ENCODE measurements around the gene PTH1R. TPM values are rescaled to one million over a fixed set of nuclear protein-coding genes. Genes with fewer than 3 reads are reported as not detected.

PTH1R gene
- total RNA-seq, 1 donor from 2014 or later, result 24.6 TPM

- ATAC-seq (no peak), DNase-seq (ENCODE audit: low spot score) (no peak)
These were observed 20.4 kb downstream of the PTH1R start for GRCh38 chr3:46897829-46898320.

DNA sequence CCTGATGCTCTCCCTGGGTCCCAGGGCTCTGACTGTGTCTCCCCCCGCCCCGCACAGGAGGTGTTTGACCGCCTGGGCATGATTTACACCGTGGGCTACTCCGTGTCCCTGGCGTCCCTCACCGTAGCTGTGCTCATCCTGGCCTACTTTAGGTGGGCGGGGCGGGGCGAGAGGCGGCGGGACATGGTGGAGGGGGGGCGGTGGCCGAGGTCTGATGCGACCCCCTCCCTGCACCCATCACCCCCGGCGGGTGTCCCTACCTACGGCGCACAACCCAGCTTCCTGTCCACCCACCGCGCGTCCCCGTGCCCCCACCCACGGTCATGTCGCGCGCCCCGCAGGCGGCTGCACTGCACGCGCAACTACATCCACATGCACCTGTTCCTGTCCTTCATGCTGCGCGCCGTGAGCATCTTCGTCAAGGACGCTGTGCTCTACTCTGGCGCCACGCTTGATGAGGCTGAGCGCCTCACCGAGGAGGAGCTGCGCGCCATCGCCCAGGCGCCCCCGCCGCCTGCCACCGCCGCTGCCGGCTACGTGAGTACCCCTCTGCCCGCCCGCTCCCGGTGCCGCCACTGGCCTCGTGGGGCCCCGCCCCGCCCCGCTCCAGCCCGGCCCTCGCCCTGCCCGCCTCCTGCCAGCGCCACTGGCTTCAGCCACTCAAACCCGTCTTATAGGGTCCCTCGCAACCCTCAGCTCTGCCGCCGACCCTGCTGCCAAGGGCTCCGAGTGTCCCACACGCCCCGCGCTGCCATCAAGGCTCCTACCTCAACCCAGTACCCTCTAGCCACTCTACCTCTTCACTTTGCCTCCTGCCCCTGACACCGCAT lies 21.0 kb downstream of the PTH1R start:
- DNase-seq (ENCODE audit: low spot score) (no peak), ATAC-seq (no peak)

- DNase-seq (ENCODE audit: low spot score) (no peak), ATAC-seq (no peak)
These were observed 21.9 kb downstream of the PTH1R start for GRCh38 chr3:46899151-46900006.

DNA sequence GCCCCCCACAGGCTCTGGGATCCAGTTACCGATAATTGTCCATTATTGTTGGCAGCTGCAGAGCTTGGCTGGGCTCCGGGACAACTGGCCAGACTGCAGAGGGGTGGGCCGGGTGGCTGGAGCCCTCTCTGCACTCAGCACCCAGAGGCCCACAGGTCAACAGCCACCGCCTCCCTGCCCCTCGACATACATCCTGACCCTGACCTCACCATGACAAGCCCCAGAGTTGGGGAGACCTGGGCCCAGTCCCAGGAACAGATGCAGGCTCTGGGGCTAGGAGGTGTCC lies 22.4 kb downstream of the PTH1R start:
- DNase-seq (ENCODE audit: low spot score), result no peak
- ATAC-seq, result no peak

- no peak for DNase-seq (ENCODE audit: low spot score)
- ATAC-seq, result no peak
These were observed 22.8 kb downstream of the PTH1R start for GRCh38 chr3:46900356-46900755.

DNA sequence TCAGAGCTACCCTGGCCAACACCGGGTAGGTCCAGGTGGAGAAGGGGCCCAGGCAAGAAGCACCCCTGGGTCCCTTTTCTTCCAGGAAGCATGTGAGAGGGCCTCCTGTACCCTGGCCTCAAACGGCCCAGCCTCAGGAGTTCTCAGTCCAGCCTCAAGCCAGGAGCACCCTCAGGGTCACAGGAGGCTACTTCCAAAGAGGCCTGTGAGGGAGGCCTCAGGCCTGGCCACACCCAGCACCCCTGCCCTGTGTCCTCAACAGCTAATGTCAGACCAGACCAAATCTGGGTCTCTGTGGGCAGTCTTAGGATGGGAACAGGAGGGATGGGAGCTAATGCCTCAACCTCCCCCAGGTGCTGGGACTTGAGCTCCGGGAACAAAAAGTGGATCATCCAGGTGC lies 23.5 kb downstream of the PTH1R start:
- DNase-seq (ENCODE audit: low spot score) (no peak), ATAC-seq (no peak)

GRCh38 chr3:46901591-46902187 lies 24.2 kb downstream of the PTH1R start:
- DNase-seq (ENCODE audit: low spot score) (no peak), ATAC-seq (no peak)

DNA sequence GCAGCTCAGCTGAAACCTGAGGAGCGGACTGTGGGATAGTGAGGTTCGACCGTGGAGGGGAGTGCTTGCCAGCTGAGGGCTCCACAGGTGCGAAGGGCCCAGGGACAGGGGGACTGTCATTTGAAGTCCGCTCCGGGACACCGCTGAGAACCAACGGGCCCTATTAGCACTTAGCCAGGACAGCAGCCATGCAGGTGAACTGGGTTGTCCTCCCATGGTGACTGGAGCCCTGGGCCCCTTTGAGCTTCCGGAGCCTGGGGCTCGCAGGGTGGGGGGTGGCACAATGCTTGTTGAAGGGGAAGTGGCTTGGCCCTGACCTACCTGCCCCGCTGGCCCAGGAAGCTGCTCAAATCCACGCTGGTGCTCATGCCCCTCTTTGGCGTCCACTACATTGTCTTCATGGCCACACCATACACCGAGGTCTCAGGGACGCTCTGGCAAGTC lies 24.7 kb downstream of the PTH1R start:
- DNase-seq (ENCODE audit: low spot score) (no peak), ATAC-seq (no peak)

DNA sequence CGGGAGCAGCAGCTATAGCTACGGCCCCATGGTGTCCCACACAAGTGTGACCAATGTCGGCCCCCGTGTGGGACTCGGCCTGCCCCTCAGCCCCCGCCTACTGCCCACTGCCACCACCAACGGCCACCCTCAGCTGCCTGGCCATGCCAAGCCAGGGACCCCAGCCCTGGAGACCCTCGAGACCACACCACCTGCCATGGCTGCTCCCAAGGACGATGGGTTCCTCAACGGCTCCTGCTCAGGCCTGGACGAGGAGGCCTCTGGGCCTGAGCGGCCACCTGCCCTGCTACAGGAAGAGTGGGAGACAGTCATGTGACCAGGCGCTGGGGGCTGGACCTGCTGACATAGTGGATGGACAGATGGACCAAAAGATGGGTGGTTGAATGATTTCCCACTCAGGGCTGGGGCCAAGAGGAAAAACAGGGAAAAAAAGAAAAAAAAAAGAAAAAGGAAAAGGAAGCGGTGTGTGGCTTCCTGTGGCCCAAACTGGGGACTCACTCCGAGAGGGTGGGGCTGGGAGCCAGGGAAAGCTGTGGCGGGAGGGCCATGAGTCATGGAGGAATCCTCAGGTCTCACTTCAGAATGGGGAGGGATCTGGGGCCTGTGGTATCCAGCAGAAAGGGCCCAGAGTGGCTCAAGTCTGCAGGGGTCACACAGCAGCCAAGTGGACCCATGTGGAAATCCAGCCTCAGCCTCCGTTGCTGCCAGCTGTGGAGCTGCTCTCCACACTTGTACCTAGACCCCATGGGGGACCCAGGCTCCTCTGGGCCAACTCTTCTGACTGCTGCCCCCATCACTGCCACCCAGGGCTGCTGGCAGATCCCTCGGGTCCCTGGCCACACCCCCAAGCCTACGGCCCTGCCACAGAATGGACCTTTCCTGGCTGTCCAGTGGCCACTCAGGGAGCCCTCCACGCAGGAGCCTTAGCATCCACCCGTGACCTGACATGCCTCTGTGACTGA lies 26.1 kb downstream of the PTH1R start:
- DNase-seq (ENCODE audit: low spot score) (no peak), ATAC-seq (no peak)

- DNase-seq (ENCODE audit: low spot score) (no peak), ATAC-seq (no peak)
These were observed 27.0 kb downstream of the PTH1R start for GRCh38 chr3:46904303-46905212.

DNA sequence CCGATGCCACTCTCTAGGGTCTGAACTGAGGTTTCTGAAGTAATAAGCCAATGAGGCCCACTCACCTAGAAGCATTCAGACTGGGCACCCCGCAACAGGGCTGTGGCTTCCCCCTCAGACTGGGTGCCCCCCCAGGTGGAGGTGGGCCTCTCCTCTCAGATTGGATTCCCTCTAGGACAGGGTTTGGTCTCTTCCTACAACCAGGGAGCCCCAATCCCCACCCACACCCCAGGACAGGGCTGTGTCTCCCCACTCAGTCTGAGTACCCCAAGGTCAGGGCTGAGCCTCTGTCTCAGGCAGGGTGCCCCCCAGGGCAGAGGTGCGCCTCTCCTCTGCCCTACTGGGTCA lies 27.7 kb downstream of the PTH1R start:
- no peak for DNase-seq (ENCODE audit: low spot score)

DNA sequence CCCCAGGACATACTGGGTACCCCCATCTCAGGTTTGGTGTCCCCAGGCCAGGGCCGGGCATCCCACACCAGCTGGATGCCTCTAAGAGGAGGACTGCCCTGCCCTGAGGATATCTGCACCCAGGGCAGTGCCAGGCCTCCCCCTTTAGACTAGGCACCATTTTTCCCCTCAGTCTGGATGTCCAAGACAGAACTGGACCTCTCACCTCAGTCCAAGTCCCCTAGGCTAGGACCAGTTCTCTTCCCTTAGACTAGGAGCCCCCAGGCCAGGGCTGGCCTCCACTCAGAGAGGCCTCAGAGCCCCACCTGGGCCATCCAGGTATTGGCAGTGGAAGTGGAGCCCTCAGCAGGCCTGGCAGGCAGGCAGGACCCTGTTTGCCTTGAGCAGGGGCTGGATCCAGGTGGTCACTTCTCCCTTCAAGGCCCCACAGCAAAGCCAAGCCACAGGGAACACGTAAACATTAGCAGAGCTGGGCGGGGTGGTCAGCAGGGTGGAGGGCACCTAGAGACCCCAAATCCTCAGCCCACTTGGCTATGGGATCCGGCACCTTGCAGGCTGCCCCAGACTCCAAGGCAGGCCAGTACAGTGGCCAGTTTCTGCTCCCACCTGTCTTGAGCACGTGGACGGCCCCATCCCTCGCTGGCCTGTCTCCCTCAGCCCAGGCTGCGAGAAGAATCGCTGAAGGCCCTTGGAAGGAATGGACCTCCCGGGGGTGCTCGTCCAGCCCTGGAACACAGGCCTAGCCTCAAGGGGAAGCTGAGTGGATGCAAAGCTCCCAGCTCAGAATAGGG lies 28.3 kb downstream of the PTH1R start:
- DNase-seq (ENCODE audit: low spot score) (no peak), ATAC-seq (no peak)

More for the DNA sequence above, 27.7 kb downstream of the PTH1R start:
- no peak for ATAC-seq

GRCh38 chr3:46906471-46907058 lies 29.0 kb downstream of the PTH1R start:
- DNase-seq (ENCODE audit: low spot score) (no peak), ATAC-seq (no peak)

DNA sequence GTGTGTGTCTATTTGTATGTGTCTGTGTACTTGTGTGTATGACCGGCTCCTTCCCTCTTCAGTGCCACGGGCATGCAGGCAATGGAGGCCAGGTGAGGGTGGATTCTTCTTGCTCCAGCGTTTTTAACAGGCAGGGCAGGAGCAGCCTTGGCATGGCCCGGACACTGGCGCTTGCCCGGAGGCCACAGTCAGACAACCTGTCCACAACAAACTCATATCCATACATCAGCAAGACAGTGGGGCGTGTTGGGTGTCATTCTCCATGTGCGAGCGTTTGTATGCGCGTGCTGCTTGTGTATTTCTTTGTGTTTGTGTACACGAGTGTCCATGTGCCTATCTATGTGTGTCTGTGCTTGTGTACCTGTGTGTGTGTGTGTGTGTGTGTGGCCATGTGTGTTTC lies 29.8 kb downstream of the PTH1R start:
- no peak for DNase-seq (ENCODE audit: low spot score)

DNA sequence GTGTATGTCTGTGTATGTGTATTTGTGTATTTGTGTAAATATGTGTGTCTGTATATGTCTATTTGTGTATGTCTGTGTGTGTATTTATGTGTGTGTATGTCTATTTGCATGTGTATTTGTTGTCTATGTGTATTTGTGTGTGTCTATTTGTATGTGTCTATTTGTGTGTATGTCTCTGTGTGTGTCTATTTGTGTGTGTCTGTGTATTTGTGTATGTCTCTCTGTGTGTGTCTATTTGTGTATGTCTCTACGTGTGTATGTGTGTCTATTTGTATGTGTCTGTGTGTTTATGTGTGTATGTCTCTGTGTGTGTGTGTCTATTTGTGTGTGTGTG lies 30.4 kb downstream of the PTH1R start:
- ATAC-seq (no peak), DNase-seq (ENCODE audit: low spot score) (no peak)

More for the DNA sequence above, 29.8 kb downstream of the PTH1R start:
- no peak for ATAC-seq

GRCh38 chr3:46908294-46908985 lies 30.9 kb downstream of the PTH1R start:
- DNase-seq (ENCODE audit: low spot score) (no peak), ATAC-seq (peak; percentile 61)

DNA sequence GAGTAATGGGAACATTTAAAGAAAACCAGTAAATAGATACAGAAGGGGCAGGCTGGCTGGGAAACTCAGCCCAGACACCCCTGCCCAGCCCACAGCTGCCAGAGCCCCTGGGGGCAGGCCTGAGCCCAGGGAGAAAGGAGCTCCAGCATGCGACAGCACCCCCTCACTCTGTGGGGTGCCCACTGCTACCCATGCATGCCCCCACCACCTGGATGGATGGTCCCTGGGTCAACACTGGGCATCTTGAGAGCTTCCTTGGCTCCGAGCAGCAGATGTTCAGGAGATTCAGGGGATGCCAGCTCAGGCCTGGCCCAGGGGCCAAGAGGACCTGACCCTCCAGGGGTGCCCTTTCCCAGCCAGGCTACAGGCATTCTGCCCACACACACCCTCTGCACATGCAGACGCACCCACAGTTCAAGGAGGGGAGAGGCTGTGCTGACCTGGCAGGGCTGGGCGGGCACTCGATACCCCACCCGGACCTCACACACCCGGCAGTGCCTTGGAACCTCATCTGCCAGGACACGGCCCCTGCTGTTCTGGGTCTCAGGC lies 31.5 kb downstream of the PTH1R start:
- ATAC-seq, result peak; percentile 6
- no peak for DNase-seq (ENCODE audit: low spot score)
